Measurements from ENCODE around the gene SGMS1.

GRCh38 chr10:50574305-50574704 lies 49.5 kb downstream of the SGMS1 start:
- no peak for TF ChIP-seq CTCF (IDR thresholded peaks at IDR 0.05; ENCODE audit: extremely low read depth in 1 of 2, insufficient read depth in 1 of 2, low read depth in 1 of 2, low read length in 2 of 2)
- TF ChIP-seq POLR2A (IDR thresholded peaks at IDR 0.05; ENCODE audit: low read depth, low read length): no peak
- TF ChIP-seq EZH2 (IDR thresholded peaks at IDR 0.05; ENCODE audit: borderline replicate concordance, low read depth, low read length, severe bottlenecking): no peak
- no peak for TF ChIP-seq FOS (IDR thresholded peaks at IDR 0.05; ENCODE audit: borderline replicate concordance, insufficient read depth, low read length)
- TF ChIP-seq MYC (IDR thresholded peaks at IDR 0.05; ENCODE audit: low read depth, low read length): no peak
- no peak for TF ChIP-seq POLR2AphosphoS5 (IDR thresholded peaks at IDR 0.05; ENCODE audit: insufficient read depth, low read depth, low read length)
- no peak for TF ChIP-seq MAX (IDR thresholded peaks at IDR 0.05; ENCODE audit: insufficient read depth, insufficient read length)

All from endothelial cell of umbilical vein (primary cell).